Measurements from ENCODE around the gene ST6GALNAC3. TPM values are rescaled to one million over a fixed set of nuclear protein-coding genes. Genes with fewer than 3 reads are reported as not detected.
"Not testable (repeated sequence)": the region's sequence is repeated elsewhere in the genome, so short reads cannot be mapped to it uniquely, and the experiment has no call there.

The ST6GALNAC3 gene
- total and polyA plus RNA-seq, 2 experiments from 2014 or later = 29.4 to 33.3 TPM

GRCh38 chr1:76121850-76122249 is 47.3 kb downstream of the ST6GALNAC3 start:
- 79% methylated on average over 5 of the region's 5 CpGs for WGBS (ENCODE audit: low lambda C conversion rate, missing lambda C conversion rate)
- H3K9me2 ChIP-seq (replicated peaks; ENCODE audit: insufficient read depth) = no peaks in the 10 kb centered on the region

DNA sequence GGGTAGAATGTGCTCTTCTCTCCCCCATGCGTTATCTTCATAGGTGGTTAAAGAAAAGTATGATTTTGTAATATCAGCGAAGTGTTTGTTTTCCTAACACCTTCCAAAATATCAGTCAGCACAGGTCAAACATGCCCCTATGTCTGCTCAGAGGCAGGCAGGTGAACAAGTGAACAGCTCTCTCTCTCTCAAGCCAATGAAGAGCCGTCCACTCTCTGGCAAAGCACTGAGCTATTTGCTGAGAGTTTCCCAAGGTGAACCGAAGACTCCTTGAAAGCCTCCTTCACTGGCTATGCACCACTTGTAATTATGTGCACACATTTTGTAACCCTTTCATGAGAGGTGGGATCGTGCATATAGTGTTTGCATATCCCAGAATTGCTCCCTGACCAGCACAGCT is 47.7 kb downstream of the ST6GALNAC3 start:
- H4K20me1 ChIP-seq (ENCODE audit: insufficient read depth, poor library complexity, severe bottlenecking) = no peaks in the 10 kb centered on the region
- no peaks in the 10 kb centered on the region for H3K9me3 ChIP-seq (ENCODE audit: low read depth)
- no peaks in the 10 kb centered on the region for H3K9me2 ChIP-seq (replicated peaks; ENCODE audit: insufficient read depth)
- TF ChIP-seq EZH2 (IDR thresholded peaks at IDR 0.05; ENCODE audit: borderline replicate concordance) = no peak
- TF ChIP-seq EZH2phosphoT487 (IDR thresholded peaks at IDR 0.05; ENCODE audit: low read depth, severe bottlenecking, unreplicated experiment) = no peak
- TF ChIP-seq CTCF (IDR thresholded peaks at IDR 0.05; ENCODE audit: poor library complexity) = no peak
- WGBS (ENCODE audit: low lambda C conversion rate, missing lambda C conversion rate) = 83% methylated on average over 5 of the region's 5 CpGs
- H3K36me3 ChIP-seq (replicated peaks; ENCODE audit: insufficient read depth, low read depth) = no peaks in the 10 kb centered on the region
- no peak overlapping the region for H3K27ac ChIP-seq
- no peak overlapping the region for H3K4me3 ChIP-seq
- peaks cover 29% of the 10 kb centered on the region for H3K79me2 ChIP-seq
- peaks cover 12% of the 10 kb centered on the region for H3K4me1 ChIP-seq (ENCODE audit: insufficient read depth)
- DNase-seq (ENCODE audit: low spot score) = no peak
- no peak overlapping the region for H2AFZ ChIP-seq
- H3K4me2 ChIP-seq = no peak overlapping the region
- H3K27me3 ChIP-seq = no peaks in the 10 kb centered on the region

More at GRCh38 chr1:76121850-76122249, 47.3 kb downstream of the ST6GALNAC3 start:
- no peaks in the 10 kb centered on the region for H3K27me3 ChIP-seq
- TF ChIP-seq EZH2 (IDR thresholded peaks at IDR 0.05; ENCODE audit: borderline replicate concordance) (no peak), EZH2phosphoT487 (IDR thresholded peaks at IDR 0.05; ENCODE audit: low read depth, severe bottlenecking, unreplicated experiment) (no peak), CTCF (IDR thresholded peaks at IDR 0.05; ENCODE audit: poor library complexity) (no peak)
- H4K20me1 ChIP-seq (ENCODE audit: insufficient read depth, poor library complexity, severe bottlenecking) = no peaks in the 10 kb centered on the region
- H3K4me1 ChIP-seq (ENCODE audit: insufficient read depth) = peaks cover 12% of the 10 kb centered on the region
- no peak for DNase-seq (ENCODE audit: low spot score)
- no peak overlapping the region for H2AFZ ChIP-seq
- no peak overlapping the region for H3K27ac ChIP-seq
- H3K9me3 ChIP-seq (ENCODE audit: low read depth) = no peaks in the 10 kb centered on the region
- no peak overlapping the region for H3K4me3 ChIP-seq
- no peaks in the 10 kb centered on the region for H3K36me3 ChIP-seq (replicated peaks; ENCODE audit: insufficient read depth, low read depth)
- no peak overlapping the region for H3K4me2 ChIP-seq
- H3K79me2 ChIP-seq = peaks cover 29% of the 10 kb centered on the region

- H3K27me3 ChIP-seq; DNase-seq (ENCODE audit: low spot score); H3K4me2 ChIP-seq; H3K4me3 ChIP-seq; H3K9me3 ChIP-seq (ENCODE audit: low read depth); H3K9me2 ChIP-seq (replicated peaks; ENCODE audit: insufficient read depth); H2AFZ ChIP-seq; H4K20me1 ChIP-seq (ENCODE audit: insufficient read depth, poor library complexity, severe bottlenecking); H3K36me3 ChIP-seq (replicated peaks; ENCODE audit: insufficient read depth, low read depth): not testable (repeated sequence)
- H3K27ac ChIP-seq = peak overlapping the region; percentile 51
- H3K79me2 ChIP-seq = peaks cover 19% of the 10 kb centered on the region
- WGBS (ENCODE audit: low lambda C conversion rate, missing lambda C conversion rate) = 96% methylated on average over 5 of the region's 5 CpGs
- H3K4me1 ChIP-seq (ENCODE audit: insufficient read depth) = peaks cover 12% of the 10 kb centered on the region
Observed at GRCh38 chr1:76123411-76124064, 49.0 kb downstream of the ST6GALNAC3 start.

DNA sequence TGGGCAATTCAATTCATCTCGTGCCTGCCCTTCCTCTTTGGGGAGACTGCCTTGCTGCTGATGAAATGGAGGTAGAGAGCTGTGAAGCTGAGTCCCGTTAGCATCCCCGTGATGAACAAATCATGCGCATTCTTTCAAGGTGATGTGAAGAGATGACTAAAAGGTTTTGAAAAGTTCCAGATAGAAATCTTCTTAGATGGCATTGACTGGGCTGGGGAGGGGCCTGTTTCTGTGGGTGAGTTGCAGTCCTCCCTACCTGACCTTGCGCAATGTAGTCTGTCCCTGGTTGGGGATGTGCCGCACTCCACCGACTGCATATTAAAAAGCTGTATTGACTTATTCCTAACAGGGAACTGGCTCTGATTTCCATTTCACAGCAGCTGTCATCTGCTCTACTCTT is 49.6 kb downstream of the ST6GALNAC3 start:
- H3K79me2 ChIP-seq = peaks cover 17% of the 10 kb centered on the region
- H3K4me2 ChIP-seq = no peak overlapping the region
- no peaks in the 10 kb centered on the region for H4K20me1 ChIP-seq (ENCODE audit: insufficient read depth, poor library complexity, severe bottlenecking)
- DNase-seq (ENCODE audit: low spot score) = peak; percentile 25
- WGBS (ENCODE audit: low lambda C conversion rate, missing lambda C conversion rate) = 86% methylated on average over 7 of the region's 7 CpGs
- H3K36me3 ChIP-seq (replicated peaks; ENCODE audit: insufficient read depth, low read depth) = no peaks in the 10 kb centered on the region
- no peaks in the 10 kb centered on the region for H3K9me2 ChIP-seq (replicated peaks; ENCODE audit: insufficient read depth)
- H3K27ac ChIP-seq = peak overlapping the region; percentile 51
- H3K27me3 ChIP-seq = no peaks in the 10 kb centered on the region
- H3K9me3 ChIP-seq (ENCODE audit: low read depth) = no peaks in the 10 kb centered on the region
- H3K4me1 ChIP-seq (ENCODE audit: insufficient read depth) = peaks cover 12% of the 10 kb centered on the region
- H3K4me3 ChIP-seq = no peak overlapping the region
- TF ChIP-seq CTCF (IDR thresholded peaks at IDR 0.05; ENCODE audit: poor library complexity) (no peak), EZH2phosphoT487 (IDR thresholded peaks at IDR 0.05; ENCODE audit: low read depth, severe bottlenecking, unreplicated experiment) (no peak)
- no peak overlapping the region for H2AFZ ChIP-seq

Measured in hepatocyte (in vitro differentiated cells).